ENCODE results near the gene RALGAPA1. TPM values are rescaled to one million over a fixed set of nuclear protein-coding genes. Genes with fewer than 3 reads are reported as not detected.

The RALGAPA1 gene
- total RNA-seq, 1 donor = 39.1 TPM

DNA sequence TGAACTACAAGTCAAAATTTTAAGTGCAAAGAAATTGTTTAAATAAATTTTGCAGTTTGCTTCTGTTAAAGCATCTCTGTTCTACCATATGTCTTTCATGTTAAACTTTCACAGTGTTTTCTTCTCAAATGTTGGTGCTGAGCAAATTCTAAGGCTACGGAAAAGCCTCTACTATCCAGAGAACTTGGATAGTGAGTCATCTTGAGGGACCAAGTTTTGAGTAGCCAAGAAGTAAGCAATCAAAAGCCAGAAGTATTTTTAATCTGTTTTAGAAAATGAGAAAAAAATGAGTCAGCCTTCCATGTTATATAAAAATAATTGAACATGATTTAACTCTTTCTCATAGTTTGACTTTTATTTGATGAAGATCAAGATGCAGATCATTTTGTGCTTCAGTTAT lies 20.4 kb upstream of the RALGAPA1 start:
- Histone ChIP-seq H3K9me3 (ENCODE audit: low read depth, low read length) (no peaks in the 10 kb centered on the region), H3K4me3 (ENCODE audit: insufficient read depth, low read length) (no peak overlapping the region), H3K4me1 (ENCODE audit: insufficient read depth, low read length) (peaks cover 3% of the 10 kb centered on the region), H3K27me3 (ENCODE audit: insufficient read depth, low read length) (no peaks in the 10 kb centered on the region), H3K36me3 (ENCODE audit: insufficient read depth, low read length) (no peaks in the 10 kb centered on the region), H3K27ac (ENCODE audit: low read depth, low read length) (no peak overlapping the region), H4K20me1 (ENCODE audit: insufficient read depth, low read length) (peaks cover 2% of the 10 kb centered on the region), H3K4me2 (ENCODE audit: insufficient read depth, low read length) (no peak overlapping the region), H2AFZ (ENCODE audit: low read length) (no peak overlapping the region), H3K79me2 (ENCODE audit: insufficient read depth, low read length) (peaks cover 7% of the 10 kb centered on the region)
- TF ChIP-seq, protein P1, sequence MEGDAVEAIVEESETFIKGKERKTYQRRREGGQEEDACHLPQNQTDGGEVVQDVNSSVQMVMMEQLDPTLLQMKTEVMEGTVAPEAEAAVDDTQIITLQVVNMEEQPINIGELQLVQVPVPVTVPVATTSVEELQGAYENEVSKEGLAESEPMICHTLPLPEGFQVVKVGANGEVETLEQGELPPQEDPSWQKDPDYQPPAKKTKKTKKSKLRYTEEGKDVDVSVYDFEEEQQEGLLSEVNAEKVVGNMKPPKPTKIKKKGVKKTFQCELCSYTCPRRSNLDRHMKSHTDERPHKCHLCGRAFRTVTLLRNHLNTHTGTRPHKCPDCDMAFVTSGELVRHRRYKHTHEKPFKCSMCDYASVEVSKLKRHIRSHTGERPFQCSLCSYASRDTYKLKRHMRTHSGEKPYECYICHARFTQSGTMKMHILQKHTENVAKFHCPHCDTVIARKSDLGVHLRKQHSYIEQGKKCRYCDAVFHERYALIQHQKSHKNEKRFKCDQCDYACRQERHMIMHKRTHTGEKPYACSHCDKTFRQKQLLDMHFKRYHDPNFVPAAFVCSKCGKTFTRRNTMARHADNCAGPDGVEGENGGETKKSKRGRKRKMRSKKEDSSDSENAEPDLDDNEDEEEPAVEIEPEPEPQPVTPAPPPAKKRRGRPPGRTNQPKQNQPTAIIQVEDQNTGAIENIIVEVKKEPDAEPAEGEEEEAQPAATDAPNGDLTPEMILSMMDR (IDR thresholded peaks at IDR 0.05; ENCODE audit: extremely low read depth, low read depth, low read length) = no peak
- peak; percentile 57 for DNase-seq (ENCODE audit: insufficient read length, low spot score, missing footprints)

DNA sequence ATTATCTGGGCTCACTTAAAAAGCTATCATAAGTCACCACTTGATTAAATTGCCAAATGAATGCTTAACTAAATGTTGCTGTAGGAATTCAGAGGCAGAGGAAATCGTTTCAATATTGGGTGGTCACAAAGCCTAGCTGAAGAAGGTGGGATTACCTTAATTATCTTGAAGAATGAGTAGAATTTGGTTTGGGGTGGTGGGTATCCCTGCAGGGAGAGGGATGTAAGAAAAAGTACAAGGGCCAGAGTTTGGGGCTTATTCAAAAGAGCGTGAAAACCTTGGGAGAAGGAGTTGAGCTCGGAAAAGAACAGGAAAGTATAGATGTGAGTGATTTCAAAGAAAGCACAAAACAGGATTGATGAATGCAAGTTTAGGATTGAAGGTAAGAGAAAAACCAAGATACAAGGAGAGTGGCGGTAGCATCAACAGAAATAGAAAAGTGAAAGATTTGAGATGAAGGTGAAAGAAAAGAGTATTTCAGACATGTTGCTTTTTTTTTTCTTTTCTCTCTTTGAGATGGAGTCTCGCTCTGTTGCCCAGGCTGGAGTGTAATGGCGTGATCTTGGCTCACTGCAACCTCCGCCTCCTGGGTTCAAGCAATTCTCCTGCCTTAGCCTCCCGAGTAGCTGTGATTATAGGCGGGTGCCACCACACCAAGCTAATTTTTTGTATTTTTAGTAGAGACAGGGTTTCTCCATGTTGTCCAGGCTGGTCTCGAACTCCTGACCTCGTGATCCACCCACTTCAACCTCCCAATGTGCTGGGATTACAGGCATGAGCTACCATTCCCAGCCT lies 18.8 kb upstream of the RALGAPA1 start:
- H3K4me3 ChIP-seq (ENCODE audit: insufficient read depth, low read length) = no peak overlapping the region

DNA sequence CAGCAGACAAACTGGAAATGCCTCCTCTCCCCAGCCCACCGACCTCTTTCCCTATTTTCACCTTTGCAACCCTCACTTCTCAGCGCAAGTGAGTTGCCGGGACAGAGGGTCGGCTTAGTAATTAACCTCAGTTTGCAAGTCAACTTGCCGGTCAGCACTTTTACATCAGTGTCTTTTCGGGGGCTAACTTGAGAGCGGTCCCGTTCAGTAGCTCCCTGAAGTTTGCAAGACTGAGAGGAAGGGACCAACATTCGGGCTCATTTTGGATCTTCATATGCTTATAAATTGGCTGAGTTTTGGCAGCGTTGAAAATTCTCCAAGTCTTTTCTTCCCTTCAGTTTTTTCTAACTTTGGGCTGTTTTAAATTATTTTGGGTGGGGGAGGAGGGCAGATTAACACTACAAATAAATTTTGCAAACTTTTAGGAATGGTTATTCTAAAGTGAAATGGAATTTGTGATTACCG lies 17.9 kb upstream of the RALGAPA1 start:
- Histone ChIP-seq H3K27me3 (ENCODE audit: insufficient read depth, low read length) (no peaks in the 10 kb centered on the region), H3K4me2 (ENCODE audit: insufficient read depth, low read length) (peak overlapping the region; percentile 87), H3K4me3 (ENCODE audit: insufficient read depth, low read length) (peak overlapping the region; percentile 99), H3K9me3 (ENCODE audit: low read depth, low read length) (no peaks in the 10 kb centered on the region), H3K79me2 (ENCODE audit: insufficient read depth, low read length) (peaks cover 7% of the 10 kb centered on the region), H3K36me3 (ENCODE audit: insufficient read depth, low read length) (no peaks in the 10 kb centered on the region), H2AFZ (ENCODE audit: low read length) (peak overlapping the region; percentile 100), H4K20me1 (ENCODE audit: insufficient read depth, low read length) (peaks cover 2% of the 10 kb centered on the region), H3K27ac (ENCODE audit: low read depth, low read length) (no peak overlapping the region), H3K4me1 (ENCODE audit: insufficient read depth, low read length) (peaks cover 3% of the 10 kb centered on the region)
- TF ChIP-seq, protein P1 (IDR thresholded peaks at IDR 0.05; ENCODE audit: extremely low read depth, low read depth, low read length) = no peak
- DNase-seq (ENCODE audit: insufficient read length, low spot score, missing footprints) = no peak

More for the DNA sequence above, 18.8 kb upstream of the RALGAPA1 start:
- Histone ChIP-seq H3K27ac (ENCODE audit: low read depth, low read length) (no peak overlapping the region), H2AFZ (ENCODE audit: low read length) (no peak overlapping the region), H3K4me2 (ENCODE audit: insufficient read depth, low read length) (peak overlapping the region; percentile 87), H3K36me3 (ENCODE audit: insufficient read depth, low read length) (no peaks in the 10 kb centered on the region), H3K79me2 (ENCODE audit: insufficient read depth, low read length) (peaks cover 7% of the 10 kb centered on the region), H3K4me1 (ENCODE audit: insufficient read depth, low read length) (peaks cover 3% of the 10 kb centered on the region), H3K27me3 (ENCODE audit: insufficient read depth, low read length) (no peaks in the 10 kb centered on the region), H3K9me3 (ENCODE audit: low read depth, low read length) (no peaks in the 10 kb centered on the region), H4K20me1 (ENCODE audit: insufficient read depth, low read length) (peaks cover 2% of the 10 kb centered on the region)
- DNase-seq (ENCODE audit: insufficient read length, low spot score, missing footprints) = no peak
- TF ChIP-seq, protein P1 (IDR thresholded peaks at IDR 0.05; ENCODE audit: extremely low read depth, low read depth, low read length) = no peak

DNA sequence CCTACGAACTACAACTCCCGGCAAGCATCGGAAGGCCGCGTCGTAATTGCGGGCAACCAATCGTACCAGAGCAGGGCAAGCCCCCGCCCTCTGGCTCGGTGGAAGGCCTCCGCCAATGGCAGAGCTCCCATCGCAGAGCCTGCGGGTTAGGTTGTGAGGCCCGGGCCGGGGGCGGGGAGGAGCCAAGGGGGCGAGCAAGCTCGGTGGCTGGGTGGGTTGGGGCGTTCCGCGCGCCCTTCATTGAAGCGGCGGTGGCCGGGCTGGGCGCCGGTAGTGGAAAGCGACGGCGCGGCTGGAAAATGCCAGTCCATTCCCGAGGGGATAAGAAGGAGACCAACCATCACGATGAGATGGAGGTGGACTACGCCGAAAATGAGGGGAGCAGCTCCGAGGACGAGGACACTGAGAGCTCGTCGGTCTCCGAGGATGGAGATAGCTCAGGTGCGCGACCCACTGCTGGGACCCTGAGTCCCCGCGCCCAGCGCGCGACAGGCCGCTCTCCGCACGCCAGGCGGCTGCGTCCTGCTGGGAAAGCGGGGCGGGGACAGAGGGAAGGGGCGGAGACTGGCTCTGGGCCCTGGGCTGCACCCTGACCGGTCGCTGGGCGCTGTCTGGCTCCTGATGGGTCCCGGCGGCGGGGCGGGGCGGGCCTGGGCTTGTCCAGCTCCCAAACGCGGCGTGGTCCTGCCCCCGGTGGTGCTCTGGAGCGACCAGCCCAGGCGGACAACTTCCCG lies 17.3 kb upstream of the RALGAPA1 start, which contains the start of gene BRMS1L:
BRMS1L (plus strand) TSS at position 121 of the 734 bp plus-strand sequence; CDS start at position 300, 179 bp downstream.
- H3K4me1 ChIP-seq (ENCODE audit: insufficient read depth, low read length) = peaks cover 3% of the 10 kb centered on the region
- peak within 1 kb of the TSS; percentile 96 for H3K27ac ChIP-seq (ENCODE audit: low read depth, low read length)

More for the DNA sequence above, 17.3 kb upstream of the RALGAPA1 start, which contains the start of gene BRMS1L:
- no peaks in the 10 kb centered on the region for H3K27me3 ChIP-seq (ENCODE audit: insufficient read depth, low read length)
- H3K4me3 ChIP-seq (ENCODE audit: insufficient read depth, low read length) = peak within 1 kb of the TSS; percentile 99
- TF ChIP-seq, protein P1 (IDR thresholded peaks at IDR 0.05; ENCODE audit: extremely low read depth, low read depth, low read length) = no peak
- peaks cover 2% of the 10 kb centered on the region for H4K20me1 ChIP-seq (ENCODE audit: insufficient read depth, low read length)
- H3K36me3 ChIP-seq (ENCODE audit: insufficient read depth, low read length) = no peaks in the 10 kb centered on the region
- peaks cover 7% of the 10 kb centered on the region for H3K79me2 ChIP-seq (ENCODE audit: insufficient read depth, low read length)
- H3K9me3 ChIP-seq (ENCODE audit: low read depth, low read length) = no peaks in the 10 kb centered on the region
- peak within 1 kb of the TSS; percentile 87 for H3K4me2 ChIP-seq (ENCODE audit: insufficient read depth, low read length)
- DNase-seq (ENCODE audit: insufficient read length, low spot score, missing footprints) = peak; percentile 100
- H2AFZ ChIP-seq (ENCODE audit: low read length) = peak within 1 kb of the TSS; percentile 100

Measured in osteoblast (primary cell).